H1 (cell line): ENCODE measurements around the gene METTL9. TPM values are rescaled to one million over a fixed set of nuclear protein-coding genes. Genes with fewer than 3 reads are reported as not detected.

Source experiments
- CTCF ChIA-PET: fragments of 300-600 bp; sonication (Branson Sonifier 250); formaldehyde crosslinking; loops from one replicate; lab custom pipeline; 2021; ENCODE audit not compliant: partially characterized antibody; lab: Charles Lee
- POLR2A ChIA-PET: fragments of 300-600 bp; sonication (Branson Sonifier 250); formaldehyde crosslinking; loops from one replicate; lab custom pipeline; 2021; ENCODE audit warnings: inconsistent platforms; ENCODE audit not compliant: partially characterized antibody; lab: Charles Lee
- DNase-seq, 2 experiments: peaks; one replicate each; pipeline versions ENCODE4 v3.0.0 to v3.0.0-alpha.2; 2010 to 2022; ENCODE audit warnings: low spot score in 2 of 2, low read depth in 1 of 2, mixed read lengths in 1 of 2
- FAIRE-seq: peaks from 2 replicates; lab custom pipeline; 2011; peaks lifted over from hg19 to GRCh38; lab: Jason Lieb, UNC
- H2AFZ ChIP-seq: 2 replicates; pipeline ENCODE4 v1.8.1; 2012; ENCODE audit warnings: low read length, inconsistent platforms
- H2AK5ac ChIP-seq: 2 replicates; pipeline ENCODE4 v1.6.1; 2013; ENCODE audit warnings: low read depth, low read length
- H2BK120ac ChIP-seq: replicated peaks from 2 replicates; pipeline ENCODE3; 2013; ENCODE audit warnings: low read depth, low read length, inconsistent platforms
- H2BK12ac ChIP-seq: 2 replicates; pipeline ENCODE4 v1.6.1; 2013; ENCODE audit warnings: low read depth, low read length
- H2BK15ac ChIP-seq: 2 replicates; pipeline ENCODE4 v1.6.1; 2013; ENCODE audit warnings: low read length
- H2BK20ac ChIP-seq: 2 replicates; pipeline ENCODE4 v1.6.1; 2013; ENCODE audit warnings: low read length
- H2BK5ac ChIP-seq: 2 replicates; pipeline ENCODE4 v1.6.1; 2013; ENCODE audit warnings: low read depth, low read length
- H3K14ac ChIP-seq: 2 replicates; pipeline ENCODE4 v1.6.1; 2013; ENCODE audit warnings: inconsistent platforms; ENCODE audit not compliant: insufficient read length
- H3K18ac ChIP-seq: 2 replicates; pipeline ENCODE4 v1.6.1; 2013; ENCODE audit warnings: low read length; ENCODE audit errors: extremely low read depth
- H3K23ac ChIP-seq: 2 replicates; pipeline ENCODE4 v1.6.1; 2013; ENCODE audit warnings: inconsistent platforms; ENCODE audit not compliant: insufficient read length
- H3K23me2 ChIP-seq: 2 replicates; pipeline ENCODE4 v1.6.1; 2013; ENCODE audit warnings: low read depth, low read length
- H3K27ac ChIP-seq: 2 replicates; pipeline ENCODE4 v1.6.1; 2011; ENCODE audit warnings: low read depth, low read length, inconsistent platforms
- H3K27me3 ChIP-seq, 4 experiments: replicated peaks in 1 of 4; 1 replicate in 1 of 4; 2 replicates in 3 of 4; pipeline versions ENCODE4 v1.6.1 to v1.8.1; 2011 to 2013; ENCODE audit warnings: low read length in 3 of 4, mild to moderate bottlenecking in 3 of 4, inconsistent platforms in 2 of 4, mixed read lengths in 2 of 4, moderate library complexity in 1 of 4; ENCODE audit not compliant: control insufficient read depth in 3 of 4, insufficient read depth in 3 of 4; ENCODE audit errors: extremely low read depth in 1 of 4
- H3K36me3 ChIP-seq, 4 experiments: 2 replicates each; pipeline versions ENCODE4 v1.6.1 to v1.8.1; 2011 to 2013; ENCODE audit warnings: mild to moderate bottlenecking in 4 of 4, low read length in 3 of 4, moderate library complexity in 2 of 4, control low read depth in 1 of 4, inconsistent platforms in 1 of 4; ENCODE audit not compliant: insufficient read depth in 4 of 4, control insufficient read depth in 2 of 4
- H3K4ac ChIP-seq: replicated peaks from 2 replicates; pipeline ENCODE3; 2013; ENCODE audit warnings: low read length, low read depth, mixed read lengths, inconsistent platforms; ENCODE audit not compliant: insufficient read length
- H3K4me1 ChIP-seq, 4 experiments: replicated peaks in 1 of 4; 1 replicate in 1 of 4; 2 replicates in 3 of 4; pipeline versions ENCODE4 v1.6.1 to v1.8.1; 2011 to 2013; ENCODE audit warnings: low read length in 3 of 4, inconsistent platforms in 2 of 4, mixed read lengths in 1 of 4; ENCODE audit not compliant: insufficient read depth in 4 of 4, control insufficient read depth in 3 of 4
- H3K4me2 ChIP-seq, 2 experiments: 2 replicates each; pipeline versions ENCODE4 v1.6.1 to v1.8.1; 2011 to 2013; ENCODE audit warnings: low read depth in 2 of 2, low read length in 2 of 2, control low read depth in 1 of 2, inconsistent platforms in 1 of 2, mild to moderate bottlenecking in 1 of 2; ENCODE audit not compliant: insufficient read depth in 1 of 2
- H3K4me3 ChIP-seq, 4 experiments: fragments of 200-600, 300-600 bp in 1 of 4; sonication (generic), shearing (Covaris generic), sonication (Bioruptor Twin) in 1 of 4; 2 replicates each; pipeline versions ENCODE4 v1.5.1 to v1.8.1; 2011 to 2016; ENCODE audit warnings: low read length in 4 of 4, low read depth in 3 of 4, control low read depth in 2 of 4, inconsistent platforms in 2 of 4, mild to moderate bottlenecking in 2 of 4, mixed read lengths in 1 of 4, moderate library complexity in 1 of 4; ENCODE audit not compliant: insufficient read depth in 2 of 4; ENCODE audit errors: extremely low read depth in 1 of 4
- H3K56ac ChIP-seq: replicated peaks from 2 replicates; pipeline ENCODE3; 2013; ENCODE audit warnings: low read depth, mild to moderate bottlenecking, mixed read lengths, low read length, inconsistent platforms; ENCODE audit not compliant: insufficient read length
- H3K79me1 ChIP-seq: 2 replicates; pipeline ENCODE4 v1.6.1; 2013; ENCODE audit warnings: low read depth, low read length, control low read depth
- H3K79me2 ChIP-seq, 2 experiments: 2 replicates each; pipeline versions ENCODE4 v1.6.1 to v1.8.1; 2012 to 2013; ENCODE audit warnings: low read length in 2 of 2, mild to moderate bottlenecking in 2 of 2, inconsistent platforms in 1 of 2; ENCODE audit not compliant: insufficient read depth in 2 of 2, control insufficient read depth in 1 of 2
- H3K9ac ChIP-seq, 4 experiments: replicated peaks in 1 of 4; 1 replicate in 1 of 4; 2 replicates in 3 of 4; pipeline versions ENCODE4 v1.6.1 to v1.8.1; 2011 to 2013; ENCODE audit warnings: low read depth in 3 of 4, low read length in 3 of 4, control low read depth in 2 of 4, mild to moderate bottlenecking in 2 of 4, moderate library complexity in 2 of 4, inconsistent platforms in 1 of 4; ENCODE audit errors: extremely low read depth in 1 of 4
- H3K9me3 ChIP-seq, 2 experiments: 2 replicates each; pipeline versions ENCODE4 v1.6.1 to v1.8.1; 2012 to 2013; ENCODE audit warnings: mild to moderate bottlenecking in 2 of 2, moderate library complexity in 2 of 2, control low read depth in 1 of 2, inconsistent platforms in 1 of 2, low read depth in 1 of 2, low read length in 1 of 2, mixed read lengths in 1 of 2; ENCODE audit not compliant: insufficient read depth in 2 of 2
- H4K20me1 ChIP-seq, 2 experiments: replicated peaks in 1 of 2; 2 replicates each; pipeline versions ENCODE3 to v1.8.1; 2011 to 2013; ENCODE audit warnings: inconsistent platforms in 2 of 2, low read length in 2 of 2, mild to moderate bottlenecking in 1 of 2; ENCODE audit not compliant: insufficient read depth in 2 of 2, control insufficient read depth in 1 of 2
- H4K5ac ChIP-seq: 2 replicates; pipeline ENCODE4 v1.6.1; 2013; ENCODE audit warnings: low read length, low read depth, mixed read lengths, inconsistent platforms; ENCODE audit not compliant: insufficient read length
- H4K8ac ChIP-seq: 2 replicates; pipeline ENCODE4 v1.8.0; 2013; ENCODE audit warnings: mild to moderate bottlenecking, moderate library complexity, low read length, inconsistent platforms; ENCODE audit not compliant: insufficient read depth; ENCODE audit errors: extremely low read depth
- H4K91ac ChIP-seq: replicated peaks from 2 replicates; pipeline ENCODE3; 2013; ENCODE audit warnings: low read length, mixed read lengths, inconsistent platforms; ENCODE audit not compliant: insufficient read length
- CTBP2 ChIP-seq: IDR thresholded peaks from 2 replicates; pipeline ENCODE4 v1.7.0; 2011; ENCODE audit warnings: borderline replicate concordance, mild to moderate bottlenecking, moderate library complexity, mixed read lengths, low read length; ENCODE audit not compliant: insufficient read depth, insufficient read length
- EP300 ChIP-seq, 2 experiments: IDR thresholded peaks; 1 replicate in 1 of 2; 2 replicates in 1 of 2; pipeline ENCODE4 v1.6.1; 2011 to 2012; ENCODE audit warnings: low read depth in 2 of 2, low read length in 2 of 2, mild to moderate bottlenecking in 2 of 2, borderline replicate concordance in 1 of 2, inconsistent platforms in 1 of 2, moderate library complexity in 1 of 2
- RNF2 ChIP-seq: fragments of 200-900, 300-1000 bp; sonication (generic); IDR thresholded peaks from 2 replicates; pipeline ENCODE4 v1.7.1; 2016; ENCODE audit warnings: borderline replicate concordance, low read depth, mild to moderate bottlenecking, antibody characterized with exemption, low read length; ENCODE audit not compliant: poor library complexity, severe bottlenecking; ENCODE audit errors: missing control alignments
- SIN3A ChIP-seq, 2 experiments: IDR thresholded peaks in 1 of 2; conservative IDR thresholded peaks in 1 of 2; 2 replicates each; pipeline ENCODE4 v1.6.1; 2011 to 2012; ENCODE audit warnings: low read length in 2 of 2, improper control_type of control experiment in 1 of 2, low read depth in 1 of 2, mild to moderate bottlenecking in 1 of 2
- SIX5 ChIP-seq: IDR thresholded peaks from 2 replicates; pipeline ENCODE4 v1.6.1; 2011; ENCODE audit warnings: mild to moderate bottlenecking, low read depth, low read length
- SP4 ChIP-seq: IDR thresholded peaks from 2 replicates; pipeline ENCODE4 v1.6.1; 2012; ENCODE audit warnings: low read length, inconsistent platforms
- TBP ChIP-seq: IDR thresholded peaks from 2 replicates; pipeline ENCODE4 v1.6.1; 2011; ENCODE audit warnings: low read depth, low read length, improper control_type of control experiment
- WGBS, 2 experiments: shearing (Covaris generic) in 1 of 2; methylation state at CpG; one replicate each; pipeline versions ENCODE4 v1.1.6 to v1.1.7; 2013 to 2015; ENCODE audit warnings: low lambda C conversion rate in 2 of 2, mixed read lengths in 2 of 2, inconsistent platforms in 1 of 2, low coverage in 1 of 2, missing lambda C conversion rate in 1 of 2; ENCODE audit not compliant: insufficient replicate concordance in 2 of 2, insufficient coverage in 1 of 2, insufficient read length in 1 of 2; ENCODE audit errors: extremely low coverage in 1 of 2, missing lambda C conversion rate in 1 of 2; 5-methylcytosine and 5-hydroxymethylcytosine counted together
- polyA plus RNA-seq, 7 experiments: library from polyadenylated mRNA; depleted of rRNA in 3 of 7; stranded (reverse) in 5 of 7; unstranded in 2 of 7; fragments of >200 nt in 5 of 7; fragments of 200-250 nt in 2 of 7; gene quantifications; 1 replicate in 5 of 7; 2 replicates in 1 of 7; 4 replicates in 1 of 7; pipeline versions ENCODE4 v1.2.1 to v1.2.3, GENCODE V29; 2011 to 2013; ENCODE audit warnings: missing spikeins in 2 of 7, mixed read lengths in 2 of 7
- total RNA-seq: library from RNA; stranded (reverse); fragmentation: NEBNext Ultra II Directional; extraction: Animal tissue kit (Norgen Biotek cat#: 25700); gene quantifications from 2 replicates; pipeline ENCODE4 v1.2.1, GENCODE V29; 2021
- TF ChIP-seq, protein P1 (sequence below): IDR thresholded peaks from 2 replicates; pipeline ENCODE4 v1.6.1; 2011; ENCODE audit warnings: low read length, improper control_type of control experiment
- TF ChIP-seq, protein P2 (sequence below): IDR thresholded peaks from 2 replicates; pipeline ENCODE4 v1.6.1; 2011; ENCODE audit warnings: low read depth, mild to moderate bottlenecking, low read length; ENCODE audit not compliant: insufficient read depth
- TF ChIP-seq, protein P3 (sequence below): IDR thresholded peaks from 2 replicates; pipeline ENCODE4 v1.6.1; 2012; ENCODE audit warnings: inconsistent platforms

Gene METTL9
- total and polyA plus RNA-seq, 2 of the 8 experiments (the other 6 are each of a cell fraction or from before 2014, with no cell fraction given) = 45.4 to 112 TPM

DNA sequence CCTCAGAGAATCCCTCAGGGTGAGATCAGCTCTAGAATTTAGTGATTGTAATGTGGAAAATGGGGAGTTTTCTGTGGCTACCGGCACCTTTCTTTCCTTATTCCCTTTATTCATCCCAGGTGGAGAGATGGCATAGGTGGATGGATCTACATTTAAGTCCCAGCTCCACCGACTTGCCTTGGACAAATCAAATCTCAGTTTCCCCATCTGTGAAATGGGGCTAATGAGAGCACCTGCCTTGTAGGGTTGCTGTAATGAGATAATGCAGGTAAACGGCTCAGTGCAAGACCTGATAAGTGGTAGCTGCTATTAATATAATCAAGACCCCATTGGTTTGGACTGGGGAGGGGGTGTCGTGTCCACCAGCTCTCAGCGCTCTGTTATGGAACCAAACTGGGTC is 104.9 kb downstream of the METTL9 start:
- Histone ChIP-seq H3K79me1 (no peaks in the 10 kb centered on the region), H3K18ac (no peak overlapping the region), H3K27me3 (no peaks in the 10 kb centered on the region), H2BK5ac (no peak overlapping the region), H3K14ac (no peak overlapping the region), H3K9me3 (peaks cover 0 to 3% of the 10 kb centered on the region in 2 experiments; a peak in 1 of 4 replicates), H4K20me1 (no peaks in the 10 kb centered on the region), H3K23ac (no peak overlapping the region), H3K27ac (no peak overlapping the region), H4K8ac (no peak overlapping the region), H2BK12ac (no peak overlapping the region), H3K79me2 (no peaks in the 10 kb centered on the region), H2AK5ac (no peak overlapping the region), H3K4me1 (peaks cover 0 to 2% (median 1%) of the 10 kb centered on the region in 4 experiments; a peak in 2 of 7 replicates), H3K4me3 (no peak overlapping the region), H2BK15ac (no peak overlapping the region), H3K4ac (no peak overlapping the region), H4K91ac (no peak overlapping the region), H3K56ac (no peak overlapping the region), H3K36me3 (no peaks in the 10 kb centered on the region), H3K9ac (no peak overlapping the region), H2AFZ (no peak overlapping the region), H4K5ac (no peak overlapping the region), H2BK20ac (no peak overlapping the region), H3K23me2 (no peaks in the 10 kb centered on the region), H3K4me2 (no peak overlapping the region), H2BK120ac (no peak overlapping the region)
- ChIA-PET POLR2A (no interaction called here), CTCF (interaction anchor here (1.0 to 2.1 kb wide), 2 partner anchors 41 to 47 kb away, joined by 3 to 9 read pairs; partner anchors contain the start of gene OTOA)
- 87% methylated on average over 5 of the region's 5 CpGs; no CpG with 5 or more reads in 1 of the 2 experiments for WGBS, 2 experiments
- FAIRE-seq (no peak), DNase-seq (no peak)
- TF ChIP-seq, protein P1, sequence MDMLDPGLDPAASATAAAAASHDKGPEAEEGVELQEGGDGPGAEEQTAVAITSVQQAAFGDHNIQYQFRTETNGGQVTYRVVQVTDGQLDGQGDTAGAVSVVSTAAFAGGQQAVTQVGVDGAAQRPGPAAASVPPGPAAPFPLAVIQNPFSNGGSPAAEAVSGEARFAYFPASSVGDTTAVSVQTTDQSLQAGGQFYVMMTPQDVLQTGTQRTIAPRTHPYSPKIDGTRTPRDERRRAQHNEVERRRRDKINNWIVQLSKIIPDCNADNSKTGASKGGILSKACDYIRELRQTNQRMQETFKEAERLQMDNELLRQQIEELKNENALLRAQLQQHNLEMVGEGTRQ = no peak
- no peak for TF ChIP-seq EP300 (IDR thresholded peaks at IDR 0.05; ENCODE audit: borderline replicate concordance in 1 of 2, low read depth in 2 of 2, low read length in 2 of 2)
- TF ChIP-seq, protein P2, sequence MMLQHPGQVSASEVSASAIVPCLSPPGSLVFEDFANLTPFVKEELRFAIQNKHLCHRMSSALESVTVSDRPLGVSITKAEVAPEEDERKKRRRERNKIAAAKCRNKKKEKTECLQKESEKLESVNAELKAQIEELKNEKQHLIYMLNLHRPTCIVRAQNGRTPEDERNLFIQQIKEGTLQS = no peak
- no peak for TF ChIP-seq CTBP2
- no peak for TF ChIP-seq TBP
- no peak for TF ChIP-seq SIX5
- TF ChIP-seq RNF2 = no peak
- TF ChIP-seq, protein P3, sequence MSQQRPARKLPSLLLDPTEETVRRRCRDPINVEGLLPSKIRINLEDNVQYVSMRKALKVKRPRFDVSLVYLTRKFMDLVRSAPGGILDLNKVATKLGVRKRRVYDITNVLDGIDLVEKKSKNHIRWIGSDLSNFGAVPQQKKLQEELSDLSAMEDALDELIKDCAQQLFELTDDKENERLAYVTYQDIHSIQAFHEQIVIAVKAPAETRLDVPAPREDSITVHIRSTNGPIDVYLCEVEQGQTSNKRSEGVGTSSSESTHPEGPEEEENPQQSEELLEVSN = no peak
- TF ChIP-seq SP4 = no peak
- TF ChIP-seq SIN3A (conservative IDR thresholded peaks at IDR 0.05 in 1 of 2, IDR thresholded peaks at IDR 0.05 in 1 of 2; ENCODE audit: low read depth in 1 of 2, low read length in 2 of 2) = no peak
